ENCODE measurements around the gene GPX4.

GPX4 gene

DNA sequence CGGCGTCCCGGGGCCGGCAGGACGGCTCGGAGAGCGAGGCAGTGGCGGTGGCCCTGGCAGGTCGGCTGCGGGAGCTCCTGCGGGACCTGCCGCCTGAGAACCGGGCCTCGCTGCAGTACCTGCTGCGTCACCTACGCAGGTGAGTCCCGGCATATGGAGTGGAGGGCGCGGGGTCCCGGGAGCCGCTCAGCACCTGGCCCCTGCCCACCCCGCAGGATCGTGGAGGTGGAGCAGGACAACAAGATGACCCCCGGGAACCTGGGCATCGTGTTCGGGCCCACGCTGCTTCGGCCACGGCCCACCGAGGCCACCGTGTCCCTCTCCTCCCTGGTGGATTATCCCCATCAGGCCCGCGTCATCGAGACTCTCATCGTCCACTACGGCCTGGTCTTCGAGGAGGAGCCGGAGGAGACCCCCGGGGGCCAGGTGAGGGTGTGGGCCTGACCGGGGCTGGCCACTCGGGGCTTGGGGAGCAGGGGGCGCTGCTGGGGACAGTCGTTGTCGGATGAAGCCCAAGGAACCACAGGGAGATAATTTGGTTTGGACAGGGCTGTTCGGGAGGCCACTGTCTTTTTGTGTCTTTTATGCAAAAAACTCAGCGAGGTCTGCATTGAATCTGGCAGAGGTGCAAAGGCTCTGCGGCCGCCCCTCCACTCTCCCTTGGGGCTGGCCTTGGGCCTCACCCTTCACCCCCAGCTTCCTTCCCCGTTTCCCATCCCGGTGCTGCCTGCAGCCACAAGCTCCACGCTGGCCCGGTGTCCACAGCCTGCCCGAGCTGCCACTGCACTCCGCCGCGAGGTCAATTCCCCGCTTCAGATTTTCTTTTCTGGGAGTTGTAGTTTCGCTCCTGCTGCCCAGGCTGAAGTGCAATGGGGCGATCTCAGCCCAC lies 20.6 kb upstream of the GPX4 start:
- no peak for DNase-seq (ENCODE audit: low read depth)
- no peak for TF ChIP-seq CTCF (conservative IDR thresholded peaks at IDR 0.05; ENCODE audit: low read depth, low read length)
- no peak overlapping the region for H3K4me3 ChIP-seq (ENCODE audit: low read length)

DNA sequence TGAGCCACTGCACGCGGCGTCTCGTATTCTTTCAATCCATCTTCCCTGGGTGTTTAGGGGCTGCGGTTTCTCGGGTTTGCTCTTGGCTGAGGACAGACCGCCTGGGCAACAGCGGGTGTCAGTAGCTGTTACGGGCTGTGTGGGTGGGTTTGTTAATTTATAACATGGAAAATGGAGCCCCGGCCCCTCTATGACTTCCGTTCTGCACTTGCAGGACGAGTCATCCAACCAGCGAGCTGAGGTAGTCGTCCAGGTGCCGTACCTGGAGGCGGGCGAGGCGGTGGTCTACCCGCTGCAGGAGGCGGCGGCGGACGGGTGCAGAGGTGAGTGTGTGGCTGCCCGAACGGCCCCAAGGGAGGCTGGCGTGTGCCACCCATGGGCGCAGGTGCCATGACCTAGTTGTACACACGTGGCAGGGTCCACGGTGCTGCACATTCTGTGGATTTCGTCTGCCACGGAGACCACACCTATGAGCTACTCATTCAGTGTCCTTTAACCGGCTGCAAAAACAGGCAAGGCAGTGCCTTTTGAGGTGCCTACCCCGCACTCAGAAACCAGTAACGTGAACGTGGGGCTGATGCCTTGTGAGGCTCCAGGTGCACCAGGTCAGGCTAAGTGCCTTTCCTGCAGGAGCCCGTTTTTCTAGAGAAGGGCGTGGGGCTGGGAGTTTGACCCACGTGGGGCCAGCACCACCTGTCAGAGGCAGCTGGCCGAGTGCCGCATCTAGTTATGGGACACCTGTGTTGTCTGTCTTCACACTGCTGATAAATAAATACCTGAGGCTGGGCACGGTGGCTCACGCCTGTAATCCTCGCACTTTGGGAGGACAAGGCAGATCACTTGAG lies 19.5 kb upstream of the GPX4 start:
- no peak for TF ChIP-seq CTCF (conservative IDR thresholded peaks at IDR 0.05; ENCODE audit: low read depth, low read length)
- no peak for DNase-seq (ENCODE audit: low read depth)
- no peak overlapping the region for H3K4me3 ChIP-seq (ENCODE audit: low read length)

DNA sequence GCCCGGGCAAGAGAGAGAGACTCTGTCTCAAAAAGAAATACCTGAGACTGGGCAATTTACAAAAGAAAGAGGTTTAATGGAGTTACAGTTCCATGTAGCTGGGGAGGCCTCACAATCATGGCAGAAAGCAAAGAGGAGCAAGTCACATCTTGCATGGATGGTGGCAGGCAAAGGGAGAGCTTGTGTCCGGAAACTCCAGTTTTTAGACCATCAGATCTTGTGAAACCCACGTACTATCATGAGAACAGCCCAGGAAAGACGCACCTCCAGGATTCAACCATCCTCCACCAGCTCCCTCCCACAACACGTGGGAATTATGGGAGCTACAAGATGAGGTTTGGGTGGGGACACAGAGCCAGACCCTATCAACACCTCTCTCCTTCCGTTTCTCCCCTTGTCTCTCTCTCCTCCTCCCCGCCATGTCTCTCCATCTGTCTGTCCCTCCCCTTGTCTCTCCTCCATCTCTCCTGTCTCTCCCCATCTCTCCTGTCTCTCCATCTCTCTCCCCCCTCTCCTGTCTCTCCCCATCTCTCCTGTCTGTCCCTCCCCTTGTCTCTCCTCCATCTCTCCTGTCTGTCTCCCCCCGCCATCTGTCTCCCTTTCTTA lies 18.6 kb upstream of the GPX4 start:
- no peak for TF ChIP-seq CTCF (conservative IDR thresholded peaks at IDR 0.05; ENCODE audit: low read depth, low read length)
- DNase-seq (ENCODE audit: low read depth), result no peak
- no peak overlapping the region for H3K4me3 ChIP-seq (ENCODE audit: low read length)

DNA sequence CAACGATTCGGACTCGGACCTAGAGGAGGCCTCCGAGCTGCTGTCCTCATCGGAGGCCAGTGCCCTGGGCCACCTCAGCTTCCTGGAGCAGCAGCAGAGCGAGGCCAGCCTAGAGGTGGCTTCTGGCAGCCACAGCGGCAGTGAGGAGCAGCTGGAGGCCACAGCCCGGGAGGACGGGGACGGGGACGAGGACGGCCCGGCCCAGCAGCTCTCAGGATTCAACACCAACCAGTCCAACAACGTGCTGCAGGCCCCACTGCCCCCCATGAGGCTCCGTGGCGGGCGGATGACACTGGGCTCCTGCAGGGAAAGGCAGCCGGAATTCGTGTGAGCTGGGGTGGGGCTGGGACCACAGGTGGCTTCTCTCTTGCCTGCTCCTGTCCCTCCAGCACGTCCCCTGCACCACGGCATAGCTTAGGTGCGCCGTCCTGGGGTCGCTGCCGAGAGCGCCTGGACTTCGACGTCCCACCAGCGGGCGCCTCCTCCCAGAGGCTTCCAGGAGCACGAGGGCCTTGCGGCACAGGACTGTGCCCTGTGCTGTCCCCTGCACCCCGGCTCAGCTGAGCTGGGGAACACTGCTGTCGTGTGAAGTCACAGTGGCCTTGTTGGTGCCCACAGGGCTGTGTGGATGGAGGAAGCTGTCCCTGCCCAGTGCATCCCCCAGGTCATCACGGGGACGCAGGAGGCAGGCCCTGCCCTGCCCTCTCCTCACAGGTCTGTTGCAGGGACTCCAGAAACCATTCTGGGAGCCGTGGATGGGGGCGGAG lies 17.9 kb upstream of the GPX4 start:
- DNase-seq (ENCODE audit: low read depth), result no peak
- TF ChIP-seq CTCF (conservative IDR thresholded peaks at IDR 0.05; ENCODE audit: low read depth, low read length), result no peak
- H3K4me3 ChIP-seq (ENCODE audit: low read length), result no peak overlapping the region

DNA sequence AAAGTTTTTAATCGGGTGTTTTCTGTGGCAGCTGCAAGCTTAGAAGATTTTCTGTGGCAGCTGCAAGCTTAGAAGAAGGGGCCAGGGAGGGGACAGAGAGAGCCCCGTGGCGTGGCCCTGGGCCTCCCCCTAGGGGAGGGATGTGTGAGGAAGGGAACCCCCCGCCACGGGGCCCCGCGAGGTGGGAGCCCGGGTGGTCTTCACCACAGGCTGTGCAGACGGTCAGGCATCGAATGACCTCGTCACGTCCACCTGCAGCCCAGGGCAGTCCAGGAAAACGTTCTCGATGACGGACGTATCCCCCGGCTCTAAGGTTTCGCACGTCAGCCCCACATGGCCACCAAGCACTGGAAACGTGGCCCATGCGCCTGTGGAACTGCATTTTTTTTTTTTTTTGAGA lies 17.2 kb upstream of the GPX4 start:
- no peak overlapping the region for H3K4me3 ChIP-seq (ENCODE audit: low read length)
- no peak for DNase-seq (ENCODE audit: low read depth)
- no peak for TF ChIP-seq CTCF (conservative IDR thresholded peaks at IDR 0.05; ENCODE audit: low read depth, low read length)

- no peak for TF ChIP-seq CTCF (conservative IDR thresholded peaks at IDR 0.05; ENCODE audit: low read depth, low read length)
- H3K4me3 ChIP-seq (ENCODE audit: low read length), result no peak overlapping the region
- DNase-seq (ENCODE audit: low read depth), result no peak
Observed at GRCh38 chr19:1087813-1088415, 15.9 kb upstream of the GPX4 start.

Data from retinal pigment epithelial cell (primary cell).